ENCODE results near the gene GALNT14.

GRCh38 chr2:31108561-31109286, 29.5 kb downstream of the GALNT14 start:
- TF ChIP-seq EZH2 (IDR thresholded peaks at IDR 0.05; ENCODE audit: low read depth, low read length, severe bottlenecking) (no peak), RFX5 (IDR thresholded peaks at IDR 0.05; ENCODE audit: borderline replicate concordance, low read depth, low read length) (no peak), POLR2A (IDR thresholded peaks at IDR 0.05; ENCODE audit: control extremely low read depth in 1 of 2, low read depth in 2 of 2, low read length in 2 of 2) (no peak), EGR1 (IDR thresholded peaks at IDR 0.05; ENCODE audit: borderline replicate concordance, low read depth, low read length) (no peak), GABPA (IDR thresholded peaks at IDR 0.05; ENCODE audit: borderline replicate concordance, insufficient read depth, low read length) (no peak)
- TF ChIP-seq, protein P1, sequence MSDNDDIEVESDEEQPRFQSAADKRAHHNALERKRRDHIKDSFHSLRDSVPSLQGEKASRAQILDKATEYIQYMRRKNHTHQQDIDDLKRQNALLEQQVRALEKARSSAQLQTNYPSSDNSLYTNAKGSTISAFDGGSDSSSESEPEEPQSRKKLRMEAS (IDR thresholded peaks at IDR 0.05): no peak
- TF ChIP-seq, protein P2, sequence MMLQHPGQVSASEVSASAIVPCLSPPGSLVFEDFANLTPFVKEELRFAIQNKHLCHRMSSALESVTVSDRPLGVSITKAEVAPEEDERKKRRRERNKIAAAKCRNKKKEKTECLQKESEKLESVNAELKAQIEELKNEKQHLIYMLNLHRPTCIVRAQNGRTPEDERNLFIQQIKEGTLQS (IDR thresholded peaks at IDR 0.05; ENCODE audit: insufficient read depth, low read depth, low read length): no peak
- TF ChIP-seq, protein P3, sequence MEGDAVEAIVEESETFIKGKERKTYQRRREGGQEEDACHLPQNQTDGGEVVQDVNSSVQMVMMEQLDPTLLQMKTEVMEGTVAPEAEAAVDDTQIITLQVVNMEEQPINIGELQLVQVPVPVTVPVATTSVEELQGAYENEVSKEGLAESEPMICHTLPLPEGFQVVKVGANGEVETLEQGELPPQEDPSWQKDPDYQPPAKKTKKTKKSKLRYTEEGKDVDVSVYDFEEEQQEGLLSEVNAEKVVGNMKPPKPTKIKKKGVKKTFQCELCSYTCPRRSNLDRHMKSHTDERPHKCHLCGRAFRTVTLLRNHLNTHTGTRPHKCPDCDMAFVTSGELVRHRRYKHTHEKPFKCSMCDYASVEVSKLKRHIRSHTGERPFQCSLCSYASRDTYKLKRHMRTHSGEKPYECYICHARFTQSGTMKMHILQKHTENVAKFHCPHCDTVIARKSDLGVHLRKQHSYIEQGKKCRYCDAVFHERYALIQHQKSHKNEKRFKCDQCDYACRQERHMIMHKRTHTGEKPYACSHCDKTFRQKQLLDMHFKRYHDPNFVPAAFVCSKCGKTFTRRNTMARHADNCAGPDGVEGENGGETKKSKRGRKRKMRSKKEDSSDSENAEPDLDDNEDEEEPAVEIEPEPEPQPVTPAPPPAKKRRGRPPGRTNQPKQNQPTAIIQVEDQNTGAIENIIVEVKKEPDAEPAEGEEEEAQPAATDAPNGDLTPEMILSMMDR (IDR thresholded peaks at IDR 0.05; ENCODE audit: control extremely low read depth in 1 of 3, insufficient read depth in 1 of 3, low read depth in 1 of 3, low read length in 3 of 3): no peak
- TF ChIP-seq, protein P4, sequence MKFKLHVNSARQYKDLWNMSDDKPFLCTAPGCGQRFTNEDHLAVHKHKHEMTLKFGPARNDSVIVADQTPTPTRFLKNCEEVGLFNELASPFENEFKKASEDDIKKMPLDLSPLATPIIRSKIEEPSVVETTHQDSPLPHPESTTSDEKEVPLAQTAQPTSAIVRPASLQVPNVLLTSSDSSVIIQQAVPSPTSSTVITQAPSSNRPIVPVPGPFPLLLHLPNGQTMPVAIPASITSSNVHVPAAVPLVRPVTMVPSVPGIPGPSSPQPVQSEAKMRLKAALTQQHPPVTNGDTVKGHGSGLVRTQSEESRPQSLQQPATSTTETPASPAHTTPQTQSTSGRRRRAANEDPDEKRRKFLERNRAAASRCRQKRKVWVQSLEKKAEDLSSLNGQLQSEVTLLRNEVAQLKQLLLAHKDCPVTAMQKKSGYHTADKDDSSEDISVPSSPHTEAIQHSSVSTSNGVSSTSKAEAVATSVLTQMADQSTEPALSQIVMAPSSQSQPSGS (IDR thresholded peaks at IDR 0.05; ENCODE audit: low read length): no peak

All from H1 (cell line).